ENCODE data around the gene STAM2.

DNA sequence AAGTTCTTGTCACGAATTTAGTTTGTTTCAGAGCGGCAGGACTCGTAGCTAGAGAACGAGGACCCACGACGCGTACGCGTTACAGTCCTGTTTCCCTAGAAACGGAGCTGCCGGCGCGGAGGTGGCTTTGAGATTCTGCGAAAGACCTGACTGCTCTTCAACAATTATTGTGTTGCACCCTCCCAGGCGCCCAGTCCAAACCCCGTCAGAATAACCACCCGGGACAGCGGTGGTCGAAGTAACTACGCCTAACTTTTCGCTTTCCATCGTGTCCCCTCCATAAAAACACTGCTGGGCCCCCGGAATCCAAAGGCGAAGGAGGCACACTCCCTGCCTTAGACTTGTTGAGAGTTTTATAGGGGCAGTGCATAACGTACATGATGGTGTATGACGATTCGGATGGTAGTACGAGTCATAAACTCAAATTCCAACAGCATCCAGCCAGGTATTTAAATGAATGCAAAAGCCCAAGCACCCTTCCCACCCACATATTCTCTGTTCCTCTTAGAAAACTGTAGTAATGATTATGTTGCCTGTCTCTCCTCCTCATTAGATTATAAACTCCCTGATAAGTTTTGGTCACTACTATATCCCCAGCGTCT lies 651 bp upstream of the STAM2 start:
- TF ChIP-seq, protein P1, sequence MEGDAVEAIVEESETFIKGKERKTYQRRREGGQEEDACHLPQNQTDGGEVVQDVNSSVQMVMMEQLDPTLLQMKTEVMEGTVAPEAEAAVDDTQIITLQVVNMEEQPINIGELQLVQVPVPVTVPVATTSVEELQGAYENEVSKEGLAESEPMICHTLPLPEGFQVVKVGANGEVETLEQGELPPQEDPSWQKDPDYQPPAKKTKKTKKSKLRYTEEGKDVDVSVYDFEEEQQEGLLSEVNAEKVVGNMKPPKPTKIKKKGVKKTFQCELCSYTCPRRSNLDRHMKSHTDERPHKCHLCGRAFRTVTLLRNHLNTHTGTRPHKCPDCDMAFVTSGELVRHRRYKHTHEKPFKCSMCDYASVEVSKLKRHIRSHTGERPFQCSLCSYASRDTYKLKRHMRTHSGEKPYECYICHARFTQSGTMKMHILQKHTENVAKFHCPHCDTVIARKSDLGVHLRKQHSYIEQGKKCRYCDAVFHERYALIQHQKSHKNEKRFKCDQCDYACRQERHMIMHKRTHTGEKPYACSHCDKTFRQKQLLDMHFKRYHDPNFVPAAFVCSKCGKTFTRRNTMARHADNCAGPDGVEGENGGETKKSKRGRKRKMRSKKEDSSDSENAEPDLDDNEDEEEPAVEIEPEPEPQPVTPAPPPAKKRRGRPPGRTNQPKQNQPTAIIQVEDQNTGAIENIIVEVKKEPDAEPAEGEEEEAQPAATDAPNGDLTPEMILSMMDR (conservative IDR thresholded peaks at IDR 0.05; ENCODE audit: low read depth, low read length) = no peak
- no peak for TF ChIP-seq EZH2 (IDR thresholded peaks at IDR 0.05; ENCODE audit: borderline replicate concordance, low read depth, low read length, poor library complexity, severe bottlenecking)

Data from A673 (cell line).